ENCODE data around the gene KLK5. TPM values are rescaled to one million over a fixed set of nuclear protein-coding genes. Genes with fewer than 3 reads are reported as not detected.

KLK5 gene
- polyA plus RNA-seq, 3 donors = not detected

DNA sequence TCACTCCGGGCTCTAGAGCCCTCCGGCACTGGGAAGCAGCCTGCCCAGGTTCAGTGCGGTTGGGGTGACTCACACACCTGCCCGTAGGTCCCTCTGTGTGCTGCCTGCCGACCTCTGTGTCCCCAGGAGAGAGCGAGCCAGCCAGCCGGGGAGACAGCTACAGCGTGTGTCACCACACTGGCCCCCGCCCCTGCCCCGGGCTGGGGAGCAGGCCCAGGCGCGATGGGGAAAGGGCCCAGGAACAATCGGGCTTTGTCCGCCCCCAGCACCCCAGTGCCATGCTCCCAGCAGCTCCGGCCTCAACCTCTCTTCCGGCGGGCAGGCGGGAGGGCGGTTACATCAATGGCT is 16.5 kb upstream of the KLK5 start, which contains the start of gene KLK6:
KLK6 (minus strand) TSS at position 179 of the 348 bp plus-strand sequence. CDS start 1,487 bp downstream, outside the sequence.
- H3K4me2 ChIP-seq (replicated peaks; ENCODE audit: extremely low read depth, low read length, poor library complexity, severe bottlenecking) = no peak within 1 kb of the TSS
- H3K9ac ChIP-seq (ENCODE audit: insufficient read depth, low read length, poor library complexity, severe bottlenecking) = no peak within 1 kb of the TSS
- H3K4me1 ChIP-seq (ENCODE audit: control insufficient read depth in 1 of 2, insufficient read depth in 2 of 2, low read length in 2 of 2) = no peaks in the 10 kb centered on the region
- no peak within 1 kb of the TSS for H2AFZ ChIP-seq (ENCODE audit: insufficient read depth, low read depth, low read length, poor library complexity, severe bottlenecking)
- H3K4me3 ChIP-seq (replicated peaks in 1 of 3; ENCODE audit: low read depth in 2 of 3, low read length in 3 of 3) = no peak within 1 kb of the TSS
- H3K9me3 ChIP-seq (replicated peaks in 1 of 2; ENCODE audit: control insufficient read depth in 1 of 2, insufficient read depth in 1 of 2, low read length in 2 of 2) = no peaks in the 10 kb centered on the region
- DNase-seq = no peak
- H3K27ac ChIP-seq (ENCODE audit: low read depth in 1 of 2, low read length in 2 of 2) = no peak within 1 kb of the TSS
- H3K36me3 ChIP-seq (replicated peaks in 1 of 2; ENCODE audit: control insufficient read depth in 1 of 2, insufficient read depth in 2 of 2, low read length in 2 of 2) = no peaks in the 10 kb centered on the region
- TF ChIP-seq, protein P1, sequence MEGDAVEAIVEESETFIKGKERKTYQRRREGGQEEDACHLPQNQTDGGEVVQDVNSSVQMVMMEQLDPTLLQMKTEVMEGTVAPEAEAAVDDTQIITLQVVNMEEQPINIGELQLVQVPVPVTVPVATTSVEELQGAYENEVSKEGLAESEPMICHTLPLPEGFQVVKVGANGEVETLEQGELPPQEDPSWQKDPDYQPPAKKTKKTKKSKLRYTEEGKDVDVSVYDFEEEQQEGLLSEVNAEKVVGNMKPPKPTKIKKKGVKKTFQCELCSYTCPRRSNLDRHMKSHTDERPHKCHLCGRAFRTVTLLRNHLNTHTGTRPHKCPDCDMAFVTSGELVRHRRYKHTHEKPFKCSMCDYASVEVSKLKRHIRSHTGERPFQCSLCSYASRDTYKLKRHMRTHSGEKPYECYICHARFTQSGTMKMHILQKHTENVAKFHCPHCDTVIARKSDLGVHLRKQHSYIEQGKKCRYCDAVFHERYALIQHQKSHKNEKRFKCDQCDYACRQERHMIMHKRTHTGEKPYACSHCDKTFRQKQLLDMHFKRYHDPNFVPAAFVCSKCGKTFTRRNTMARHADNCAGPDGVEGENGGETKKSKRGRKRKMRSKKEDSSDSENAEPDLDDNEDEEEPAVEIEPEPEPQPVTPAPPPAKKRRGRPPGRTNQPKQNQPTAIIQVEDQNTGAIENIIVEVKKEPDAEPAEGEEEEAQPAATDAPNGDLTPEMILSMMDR (IDR thresholded peaks at IDR 0.05) = no peak
- no peaks in the 10 kb centered on the region for H3K79me2 ChIP-seq (ENCODE audit: insufficient read depth, low read length)
- peak within 1 kb of the TSS in 1 of 7 donors; percentile 41 for H3K27ac Mint-ChIP-seq
- H3K9me3 Mint-ChIP-seq = no peaks in the 10 kb centered on the region
- peaks cover 8 to 19% (median 14%) of the 10 kb centered on the region in 3 donors for H3K27me3 Mint-ChIP-seq (ENCODE audit: low read depth in 3 of 3)
- intact Hi-C loops (cut with micrococcal nuclease) = no loop called here
- H3K4me1 Mint-ChIP-seq = no peaks in the 10 kb centered on the region
- no peaks in the 10 kb centered on the region for H3K36me3 Mint-ChIP-seq
- WGBS (ENCODE audit: insufficient coverage) = 84% methylated on average over 18 of the region's 19 CpGs
- no peaks in the 10 kb centered on the region for H3K27me3 ChIP-seq (ENCODE audit: control insufficient read depth in 2 of 2, insufficient read depth in 2 of 2, low read length in 2 of 2)
- H3K4me3 Mint-ChIP-seq = no peak within 1 kb of the TSS
- H4K20me1 ChIP-seq (ENCODE audit: insufficient read depth, low read length) = no peaks in the 10 kb centered on the region

DNA sequence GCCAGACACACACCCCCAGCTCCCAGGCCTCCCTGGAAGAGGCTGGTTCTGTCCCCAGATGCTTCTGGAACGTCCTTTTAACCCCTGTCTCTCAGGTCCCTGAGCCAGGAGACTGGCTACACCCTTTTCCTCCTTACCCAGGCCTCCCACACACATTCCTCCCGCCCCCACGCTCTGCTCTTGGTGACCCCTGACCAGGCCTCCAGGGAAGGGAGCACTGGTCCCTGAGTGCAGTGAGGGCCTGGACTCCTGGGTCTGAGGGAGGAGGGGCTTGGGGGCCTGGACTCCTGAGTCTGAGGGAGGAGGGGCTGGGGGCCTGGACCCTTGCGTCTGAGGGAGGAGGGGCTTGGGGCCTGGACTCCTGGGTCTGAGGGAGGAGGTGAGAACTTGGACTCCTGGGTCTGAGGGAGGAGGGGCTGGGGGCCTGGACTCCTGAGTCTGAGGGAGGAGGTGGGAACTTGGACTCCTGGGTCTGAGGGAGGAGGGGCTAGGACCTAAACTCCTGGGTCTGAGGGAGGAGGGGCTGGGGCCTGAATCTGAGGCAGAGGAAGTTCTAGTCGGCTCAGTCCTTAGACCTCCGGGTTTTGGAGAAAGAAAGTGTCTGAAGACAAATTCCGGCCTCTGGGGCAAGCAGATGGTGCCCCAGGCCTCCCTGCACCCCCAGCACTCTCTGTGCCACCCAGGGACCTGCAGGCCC is 16.0 kb upstream of the KLK5 start:
- H3K36me3 Mint-ChIP-seq = no peaks in the 10 kb centered on the region
- no peaks in the 10 kb centered on the region for H4K20me1 ChIP-seq (ENCODE audit: insufficient read depth, low read length)
- no peaks in the 10 kb centered on the region for H3K9me3 ChIP-seq (replicated peaks in 1 of 2; ENCODE audit: control insufficient read depth in 1 of 2, insufficient read depth in 1 of 2, low read length in 2 of 2)
- peaks cover 8 to 19% (median 15%) of the 10 kb centered on the region in 3 donors for H3K27me3 Mint-ChIP-seq (ENCODE audit: low read depth in 3 of 3)
- H3K36me3 ChIP-seq (replicated peaks in 1 of 2; ENCODE audit: control insufficient read depth in 1 of 2, insufficient read depth in 2 of 2, low read length in 2 of 2) = no peaks in the 10 kb centered on the region
- H3K4me2 ChIP-seq (replicated peaks; ENCODE audit: extremely low read depth, low read length, poor library complexity, severe bottlenecking) = no peak overlapping the region
- H3K27ac Mint-ChIP-seq = no peak overlapping the region
- H3K27me3 ChIP-seq (ENCODE audit: control insufficient read depth in 2 of 2, insufficient read depth in 2 of 2, low read length in 2 of 2) = no peaks in the 10 kb centered on the region
- H3K9ac ChIP-seq (ENCODE audit: insufficient read depth, low read length, poor library complexity, severe bottlenecking) = no peak overlapping the region
- no peak for DNase-seq
- H3K79me2 ChIP-seq (ENCODE audit: insufficient read depth, low read length) = no peaks in the 10 kb centered on the region
- H3K4me1 ChIP-seq (ENCODE audit: control insufficient read depth in 1 of 2, insufficient read depth in 2 of 2, low read length in 2 of 2) = no peaks in the 10 kb centered on the region
- intact Hi-C loops (cut with micrococcal nuclease) = no loop called here
- no peaks in the 10 kb centered on the region for H3K4me1 Mint-ChIP-seq
- H3K4me3 ChIP-seq (replicated peaks in 1 of 3; ENCODE audit: low read depth in 2 of 3, low read length in 3 of 3) = no peak overlapping the region
- TF ChIP-seq, protein P1 (IDR thresholded peaks at IDR 0.05) = no peak
- 35% methylated on average over 2 of the region's 7 CpGs for WGBS (ENCODE audit: insufficient coverage)
- no peak overlapping the region for H3K4me3 Mint-ChIP-seq
- H3K9me3 Mint-ChIP-seq = peaks cover 0 to 2% (median 0%) of the 10 kb centered on the region in 7 donors
- H3K27ac ChIP-seq (ENCODE audit: low read depth in 1 of 2, low read length in 2 of 2) = no peak overlapping the region
- H2AFZ ChIP-seq (ENCODE audit: insufficient read depth, low read depth, low read length, poor library complexity, severe bottlenecking) = no peak overlapping the region

Data from CD14-positive monocyte (primary cell).